H1 (cell line): Measurements from ENCODE around the gene STRN. TPM values are rescaled to one million over a fixed set of nuclear protein-coding genes. Genes with fewer than 3 reads are reported as not detected.

Experiments used
- CTCF ChIA-PET: fragments of 300-600 bp; sonication (Branson Sonifier 250); formaldehyde crosslinking; loops from one replicate; lab custom pipeline; 2021; ENCODE audit not compliant: partially characterized antibody; lab: Charles Lee
- POLR2A ChIA-PET: fragments of 300-600 bp; sonication (Branson Sonifier 250); formaldehyde crosslinking; loops from one replicate; lab custom pipeline; 2021; ENCODE audit warnings: inconsistent platforms; ENCODE audit not compliant: partially characterized antibody; lab: Charles Lee
- DNase-seq, 2 experiments: peaks; one replicate each; pipeline versions ENCODE4 v3.0.0 to v3.0.0-alpha.2; 2010 to 2022; ENCODE audit warnings: low spot score in 2 of 2, low read depth in 1 of 2, mixed read lengths in 1 of 2
- FAIRE-seq: peaks from 2 replicates; lab custom pipeline; 2011; peaks lifted over from hg19 to GRCh38; lab: Jason Lieb, UNC
- H2AFZ ChIP-seq: 2 replicates; pipeline ENCODE4 v1.8.1; 2012; ENCODE audit warnings: low read length, inconsistent platforms
- H2AK5ac ChIP-seq: 2 replicates; pipeline ENCODE4 v1.6.1; 2013; ENCODE audit warnings: low read depth, low read length
- H2BK120ac ChIP-seq: replicated peaks from 2 replicates; pipeline ENCODE3; 2013; ENCODE audit warnings: low read depth, low read length, inconsistent platforms
- H2BK12ac ChIP-seq: 2 replicates; pipeline ENCODE4 v1.6.1; 2013; ENCODE audit warnings: low read depth, low read length
- H2BK15ac ChIP-seq: 2 replicates; pipeline ENCODE4 v1.6.1; 2013; ENCODE audit warnings: low read length
- H2BK20ac ChIP-seq: 2 replicates; pipeline ENCODE4 v1.6.1; 2013; ENCODE audit warnings: low read length
- H2BK5ac ChIP-seq: 2 replicates; pipeline ENCODE4 v1.6.1; 2013; ENCODE audit warnings: low read depth, low read length
- H3K14ac ChIP-seq: 2 replicates; pipeline ENCODE4 v1.6.1; 2013; ENCODE audit warnings: inconsistent platforms; ENCODE audit not compliant: insufficient read length
- H3K18ac ChIP-seq: 2 replicates; pipeline ENCODE4 v1.6.1; 2013; ENCODE audit warnings: low read length; ENCODE audit errors: extremely low read depth
- H3K23ac ChIP-seq: 2 replicates; pipeline ENCODE4 v1.6.1; 2013; ENCODE audit warnings: inconsistent platforms; ENCODE audit not compliant: insufficient read length
- H3K23me2 ChIP-seq: 2 replicates; pipeline ENCODE4 v1.6.1; 2013; ENCODE audit warnings: low read depth, low read length
- H3K27ac ChIP-seq: 2 replicates; pipeline ENCODE4 v1.6.1; 2011; ENCODE audit warnings: low read depth, low read length, inconsistent platforms
- H3K27me3 ChIP-seq, 4 experiments: replicated peaks in 1 of 4; 1 replicate in 1 of 4; 2 replicates in 3 of 4; pipeline versions ENCODE4 v1.6.1 to v1.8.1; 2011 to 2013; ENCODE audit warnings: low read length in 3 of 4, mild to moderate bottlenecking in 3 of 4, inconsistent platforms in 2 of 4, mixed read lengths in 2 of 4, moderate library complexity in 1 of 4; ENCODE audit not compliant: control insufficient read depth in 3 of 4, insufficient read depth in 3 of 4; ENCODE audit errors: extremely low read depth in 1 of 4
- H3K36me3 ChIP-seq, 4 experiments: 2 replicates each; pipeline versions ENCODE4 v1.6.1 to v1.8.1; 2011 to 2013; ENCODE audit warnings: mild to moderate bottlenecking in 4 of 4, low read length in 3 of 4, moderate library complexity in 2 of 4, control low read depth in 1 of 4, inconsistent platforms in 1 of 4; ENCODE audit not compliant: insufficient read depth in 4 of 4, control insufficient read depth in 2 of 4
- H3K4ac ChIP-seq: replicated peaks from 2 replicates; pipeline ENCODE3; 2013; ENCODE audit warnings: low read length, low read depth, mixed read lengths, inconsistent platforms; ENCODE audit not compliant: insufficient read length
- H3K4me1 ChIP-seq, 4 experiments: replicated peaks in 1 of 4; 1 replicate in 1 of 4; 2 replicates in 3 of 4; pipeline versions ENCODE4 v1.6.1 to v1.8.1; 2011 to 2013; ENCODE audit warnings: low read length in 3 of 4, inconsistent platforms in 2 of 4, mixed read lengths in 1 of 4; ENCODE audit not compliant: insufficient read depth in 4 of 4, control insufficient read depth in 3 of 4
- H3K4me2 ChIP-seq, 2 experiments: 2 replicates each; pipeline versions ENCODE4 v1.6.1 to v1.8.1; 2011 to 2013; ENCODE audit warnings: low read depth in 2 of 2, low read length in 2 of 2, control low read depth in 1 of 2, inconsistent platforms in 1 of 2, mild to moderate bottlenecking in 1 of 2; ENCODE audit not compliant: insufficient read depth in 1 of 2
- H3K4me3 ChIP-seq, 4 experiments: fragments of 200-600, 300-600 bp in 1 of 4; sonication (generic), shearing (Covaris generic), sonication (Bioruptor Twin) in 1 of 4; 2 replicates each; pipeline versions ENCODE4 v1.5.1 to v1.8.1; 2011 to 2016; ENCODE audit warnings: low read length in 4 of 4, low read depth in 3 of 4, control low read depth in 2 of 4, inconsistent platforms in 2 of 4, mild to moderate bottlenecking in 2 of 4, mixed read lengths in 1 of 4, moderate library complexity in 1 of 4; ENCODE audit not compliant: insufficient read depth in 2 of 4; ENCODE audit errors: extremely low read depth in 1 of 4
- H3K56ac ChIP-seq: replicated peaks from 2 replicates; pipeline ENCODE3; 2013; ENCODE audit warnings: low read depth, mild to moderate bottlenecking, mixed read lengths, low read length, inconsistent platforms; ENCODE audit not compliant: insufficient read length
- H3K79me1 ChIP-seq: 2 replicates; pipeline ENCODE4 v1.6.1; 2013; ENCODE audit warnings: low read depth, low read length, control low read depth
- H3K79me2 ChIP-seq, 2 experiments: 2 replicates each; pipeline versions ENCODE4 v1.6.1 to v1.8.1; 2012 to 2013; ENCODE audit warnings: low read length in 2 of 2, mild to moderate bottlenecking in 2 of 2, inconsistent platforms in 1 of 2; ENCODE audit not compliant: insufficient read depth in 2 of 2, control insufficient read depth in 1 of 2
- H3K9ac ChIP-seq, 4 experiments: replicated peaks in 1 of 4; 1 replicate in 1 of 4; 2 replicates in 3 of 4; pipeline versions ENCODE4 v1.6.1 to v1.8.1; 2011 to 2013; ENCODE audit warnings: low read depth in 3 of 4, low read length in 3 of 4, control low read depth in 2 of 4, mild to moderate bottlenecking in 2 of 4, moderate library complexity in 2 of 4, inconsistent platforms in 1 of 4; ENCODE audit errors: extremely low read depth in 1 of 4
- H3K9me3 ChIP-seq, 2 experiments: 2 replicates each; pipeline versions ENCODE4 v1.6.1 to v1.8.1; 2012 to 2013; ENCODE audit warnings: mild to moderate bottlenecking in 2 of 2, moderate library complexity in 2 of 2, control low read depth in 1 of 2, inconsistent platforms in 1 of 2, low read depth in 1 of 2, low read length in 1 of 2, mixed read lengths in 1 of 2; ENCODE audit not compliant: insufficient read depth in 2 of 2
- H4K20me1 ChIP-seq, 2 experiments: replicated peaks in 1 of 2; 2 replicates each; pipeline versions ENCODE3 to v1.8.1; 2011 to 2013; ENCODE audit warnings: inconsistent platforms in 2 of 2, low read length in 2 of 2, mild to moderate bottlenecking in 1 of 2; ENCODE audit not compliant: insufficient read depth in 2 of 2, control insufficient read depth in 1 of 2
- H4K5ac ChIP-seq: 2 replicates; pipeline ENCODE4 v1.6.1; 2013; ENCODE audit warnings: low read length, low read depth, mixed read lengths, inconsistent platforms; ENCODE audit not compliant: insufficient read length
- H4K8ac ChIP-seq: 2 replicates; pipeline ENCODE4 v1.8.0; 2013; ENCODE audit warnings: mild to moderate bottlenecking, moderate library complexity, low read length, inconsistent platforms; ENCODE audit not compliant: insufficient read depth; ENCODE audit errors: extremely low read depth
- H4K91ac ChIP-seq: replicated peaks from 2 replicates; pipeline ENCODE3; 2013; ENCODE audit warnings: low read length, mixed read lengths, inconsistent platforms; ENCODE audit not compliant: insufficient read length
- CBX5 ChIP-seq: fragments of 300-800, 300-1000 bp; sonication (generic); IDR thresholded peaks from 2 replicates; pipeline ENCODE4 v1.7.1; 2016; ENCODE audit warnings: antibody characterized with exemption, low read length, low read depth
- CBX8 ChIP-seq: fragments of 300-800, 300-1000 bp; sonication (generic); IDR thresholded peaks from 2 replicates; pipeline ENCODE4 v1.7.1; 2016; ENCODE audit warnings: low read depth, low read length, borderline replicate concordance
- CHD2 ChIP-seq: IDR thresholded peaks from 2 replicates; pipeline ENCODE4 v1.6.1; 2012; ENCODE audit warnings: low read length, improper control_type of control experiment
- GABPA ChIP-seq: IDR thresholded peaks from 2 replicates; pipeline ENCODE4 v1.6.1; 2011; ENCODE audit warnings: mild to moderate bottlenecking, low read length, moderate library complexity, borderline replicate concordance; ENCODE audit not compliant: insufficient read depth
- PHF8 ChIP-seq: fragments of 200-600 bp; sonication (generic); conservative IDR thresholded peaks from 2 replicates; pipeline ENCODE4 v1.7.1; 2012; ENCODE audit warnings: low read depth, mild to moderate bottlenecking, inconsistent platforms, low read length, moderate library complexity
- POLR2AphosphoS5 ChIP-seq: IDR thresholded peaks from 2 replicates; pipeline ENCODE4 v1.6.1; 2011; ENCODE audit warnings: low read depth, low read length
- RNF2 ChIP-seq: fragments of 200-900, 300-1000 bp; sonication (generic); IDR thresholded peaks from 2 replicates; pipeline ENCODE4 v1.7.1; 2016; ENCODE audit warnings: borderline replicate concordance, low read depth, mild to moderate bottlenecking, antibody characterized with exemption, low read length; ENCODE audit not compliant: poor library complexity, severe bottlenecking; ENCODE audit errors: missing control alignments
- SAP30 ChIP-seq: fragments of 300-600 bp; sonication (generic); IDR thresholded peaks from 2 replicates; pipeline ENCODE4 v1.7.1; 2012; ENCODE audit warnings: low read length, moderate library complexity, mild to moderate bottlenecking, inconsistent platforms; ENCODE audit not compliant: insufficient read depth, insufficient replicate concordance
- SIN3A ChIP-seq, 2 experiments: IDR thresholded peaks in 1 of 2; conservative IDR thresholded peaks in 1 of 2; 2 replicates each; pipeline ENCODE4 v1.6.1; 2011 to 2012; ENCODE audit warnings: low read length in 2 of 2, improper control_type of control experiment in 1 of 2, low read depth in 1 of 2, mild to moderate bottlenecking in 1 of 2
- SIX5 ChIP-seq: IDR thresholded peaks from 2 replicates; pipeline ENCODE4 v1.6.1; 2011; ENCODE audit warnings: mild to moderate bottlenecking, low read depth, low read length
- WGBS, 2 experiments: shearing (Covaris generic) in 1 of 2; methylation state at CpG; one replicate each; pipeline versions ENCODE4 v1.1.6 to v1.1.7; 2013 to 2015; ENCODE audit warnings: low lambda C conversion rate in 2 of 2, mixed read lengths in 2 of 2, inconsistent platforms in 1 of 2, low coverage in 1 of 2, missing lambda C conversion rate in 1 of 2; ENCODE audit not compliant: insufficient replicate concordance in 2 of 2, insufficient coverage in 1 of 2, insufficient read length in 1 of 2; ENCODE audit errors: extremely low coverage in 1 of 2, missing lambda C conversion rate in 1 of 2; 5-methylcytosine and 5-hydroxymethylcytosine counted together
- polyA plus RNA-seq, 7 experiments: library from polyadenylated mRNA; depleted of rRNA in 3 of 7; stranded (reverse) in 5 of 7; unstranded in 2 of 7; fragments of >200 nt in 5 of 7; fragments of 200-250 nt in 2 of 7; gene quantifications; 1 replicate in 5 of 7; 2 replicates in 1 of 7; 4 replicates in 1 of 7; pipeline versions ENCODE4 v1.2.1 to v1.2.3, GENCODE V29; 2011 to 2013; ENCODE audit warnings: missing spikeins in 2 of 7, mixed read lengths in 2 of 7
- total RNA-seq: library from RNA; stranded (reverse); fragmentation: NEBNext Ultra II Directional; extraction: Animal tissue kit (Norgen Biotek cat#: 25700); gene quantifications from 2 replicates; pipeline ENCODE4 v1.2.1, GENCODE V29; 2021
- TF ChIP-seq, protein P1 (sequence below): IDR thresholded peaks from 2 replicates; pipeline ENCODE4 v1.6.1; 2012; ENCODE audit warnings: low read length, inconsistent platforms

The STRN gene
- total and polyA plus RNA-seq, 2 of the 8 experiments (the other 6 are each of a cell fraction or from before 2014, with no cell fraction given) = 8.3 to 47.0 TPM

DNA sequence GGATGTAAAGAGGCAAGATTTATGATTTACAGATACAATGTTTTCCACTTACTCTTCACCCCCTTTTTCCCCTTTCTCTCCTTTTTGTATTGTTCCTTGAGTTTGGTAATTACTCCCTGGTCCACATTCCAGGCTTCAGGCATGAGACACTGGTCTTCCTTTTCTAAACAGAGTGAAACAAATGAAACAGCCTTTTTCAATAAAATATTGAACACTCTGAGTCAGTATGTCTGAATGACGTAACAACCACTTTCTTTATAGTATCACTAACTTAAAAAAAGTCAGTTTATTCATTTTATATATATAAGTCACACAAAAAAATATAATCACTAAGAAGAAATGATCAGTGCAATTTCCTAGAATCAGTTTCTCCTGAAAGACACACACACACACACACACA lies 79.7 kb downstream of the STRN start:
- Histone ChIP-seq H2BK20ac (no peak overlapping the region), H3K14ac (no peak overlapping the region), H3K9me3 (no peaks in the 10 kb centered on the region), H3K4me2 (no peak overlapping the region), H2BK120ac (no peak overlapping the region), H3K23me2 (no peaks in the 10 kb centered on the region), H3K27me3 (no peaks in the 10 kb centered on the region), H4K20me1 (no peaks in the 10 kb centered on the region), H2BK12ac (no peak overlapping the region), H3K79me2 (no peaks in the 10 kb centered on the region), H3K23ac (no peak overlapping the region), H2AFZ (no peak overlapping the region), H3K9ac (no peak overlapping the region), H4K91ac (no peak overlapping the region), H4K5ac (no peak overlapping the region), H3K79me1 (no peaks in the 10 kb centered on the region), H2BK15ac (no peak overlapping the region), H3K4me1 (no peaks in the 10 kb centered on the region), H3K4ac (no peak overlapping the region), H3K18ac (no peak overlapping the region), H2AK5ac (no peak overlapping the region), H4K8ac (no peak overlapping the region), H3K56ac (no peak overlapping the region), H2BK5ac (no peak overlapping the region), H3K27ac (no peak overlapping the region), H3K4me3 (no peak overlapping the region), H3K36me3 (peaks cover 0 to 25% (median 4%) of the 10 kb centered on the region in 4 experiments; a peak in 6 of 8 replicates)
- WGBS, 2 experiments = 85% methylated on average over 1 of the region's 1 CpG; no CpG with 5 or more reads in 1 of the 2 experiments
- ChIA-PET POLR2A (no interaction called here), CTCF (no interaction called here)
- DNase-seq (no peak), FAIRE-seq (no peak)
- TF ChIP-seq SIN3A (conservative IDR thresholded peaks at IDR 0.05 in 1 of 2, IDR thresholded peaks at IDR 0.05 in 1 of 2; ENCODE audit: low read depth in 1 of 2, low read length in 2 of 2) = no peak
- no peak for TF ChIP-seq POLR2AphosphoS5
- no peak for TF ChIP-seq SAP30
- no peak for TF ChIP-seq PHF8
- TF ChIP-seq GABPA = no peak
- no peak for TF ChIP-seq CHD2
- no peak for TF ChIP-seq CBX8
- TF ChIP-seq, protein P1, sequence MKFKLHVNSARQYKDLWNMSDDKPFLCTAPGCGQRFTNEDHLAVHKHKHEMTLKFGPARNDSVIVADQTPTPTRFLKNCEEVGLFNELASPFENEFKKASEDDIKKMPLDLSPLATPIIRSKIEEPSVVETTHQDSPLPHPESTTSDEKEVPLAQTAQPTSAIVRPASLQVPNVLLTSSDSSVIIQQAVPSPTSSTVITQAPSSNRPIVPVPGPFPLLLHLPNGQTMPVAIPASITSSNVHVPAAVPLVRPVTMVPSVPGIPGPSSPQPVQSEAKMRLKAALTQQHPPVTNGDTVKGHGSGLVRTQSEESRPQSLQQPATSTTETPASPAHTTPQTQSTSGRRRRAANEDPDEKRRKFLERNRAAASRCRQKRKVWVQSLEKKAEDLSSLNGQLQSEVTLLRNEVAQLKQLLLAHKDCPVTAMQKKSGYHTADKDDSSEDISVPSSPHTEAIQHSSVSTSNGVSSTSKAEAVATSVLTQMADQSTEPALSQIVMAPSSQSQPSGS = no peak
- TF ChIP-seq CBX5 = no peak
- TF ChIP-seq RNF2 = no peak
- no peak for TF ChIP-seq SIX5
